Liver (tissue), 9 donors: ENCODE results near the gene PPP6R2. TPM values are rescaled to one million over a fixed set of nuclear protein-coding genes. Genes with fewer than 3 reads are reported as not detected.

Source experiments
- DNase-seq: peaks from one replicate; pipeline ENCODE4 v3.0.0-alpha.2; 2017; ENCODE audit warnings: low spot score
- H3K27ac ChIP-seq, 2 donors: one replicate each; pipeline ENCODE4 v1.7.0; 2013; ENCODE audit warnings: inconsistent platforms in 2 of 2, low read length in 2 of 2, control low read depth in 1 of 2, low read depth in 1 of 2, mild to moderate bottlenecking in 1 of 2
- H3K27me3 ChIP-seq, 4 donors: one replicate each; pipeline versions ENCODE4 v1.6.1 to v1.7.0; 2013; ENCODE audit warnings: low read length in 3 of 4, inconsistent platforms in 1 of 4, mild to moderate bottlenecking in 1 of 4, moderate library complexity in 1 of 4; ENCODE audit not compliant: control insufficient read depth in 4 of 4, insufficient read depth in 4 of 4
- H3K36me3 ChIP-seq, 4 donors: one replicate each; pipeline versions ENCODE4 v1.6.1 to v1.7.0; 2013; ENCODE audit warnings: low read length in 3 of 4, mild to moderate bottlenecking in 3 of 4, low read depth in 1 of 4, moderate library complexity in 1 of 4; ENCODE audit not compliant: control insufficient read depth in 4 of 4, insufficient read depth in 3 of 4
- H3K4me1 ChIP-seq, 4 donors: one replicate each; pipeline versions ENCODE4 v1.6.1 to v1.7.0; 2013; ENCODE audit warnings: low read length in 3 of 4, mild to moderate bottlenecking in 3 of 4, moderate library complexity in 1 of 4; ENCODE audit not compliant: control insufficient read depth in 4 of 4, insufficient read depth in 4 of 4
- H3K4me3 ChIP-seq, 3 donors: one replicate each; pipeline versions ENCODE4 v1.6.1 to v1.7.0; 2013; ENCODE audit warnings: low read length in 3 of 3, control low read depth in 1 of 3, low read depth in 1 of 3, mild to moderate bottlenecking in 1 of 3
- H3K9ac ChIP-seq, 2 donors: one replicate each; pipeline ENCODE4 v1.7.0; 2013; ENCODE audit warnings: low read length in 2 of 2, mild to moderate bottlenecking in 2 of 2, moderate library complexity in 2 of 2, control low read depth in 1 of 2, low read depth in 1 of 2
- H3K9me3 ChIP-seq, 4 donors: one replicate each; pipeline versions ENCODE4 v1.6.1 to v1.7.0; 2013; ENCODE audit warnings: low read length in 3 of 4; ENCODE audit not compliant: control insufficient read depth in 4 of 4
- HNF4A ChIP-seq, 2 donors: conservative IDR thresholded peaks; 2 replicates each; pipeline ENCODE4 v1.6.1; 2016; ENCODE audit warnings: antibody characterized with exemption in 2 of 2, mild to moderate bottlenecking in 2 of 2
- HNF4G ChIP-seq: IDR thresholded peaks from 2 replicates; pipeline ENCODE4 v1.6.1; 2016; ENCODE audit warnings: antibody characterized with exemption
- JUND ChIP-seq, 2 donors: IDR thresholded peaks; 2 replicates each; pipeline ENCODE4 v1.6.1; 2016; ENCODE audit warnings: antibody characterized with exemption in 2 of 2
- NR2F2 ChIP-seq: IDR thresholded peaks from 2 replicates; pipeline ENCODE4 v1.6.1; 2016; ENCODE audit warnings: antibody characterized with exemption
- RAD21 ChIP-seq, 2 donors: IDR thresholded peaks; 2 replicates each; pipeline ENCODE4 v1.6.1; 2016; ENCODE audit warnings: antibody characterized with exemption in 2 of 2, mild to moderate bottlenecking in 2 of 2
- SP1 ChIP-seq: IDR thresholded peaks from 2 replicates; pipeline ENCODE4 v1.6.1; 2018; ENCODE audit warnings: antibody characterized with exemption, mild to moderate bottlenecking
- TAF1 ChIP-seq: conservative IDR thresholded peaks from 2 replicates; pipeline ENCODE4 v1.6.1; 2016; ENCODE audit warnings: antibody characterized with exemption, mild to moderate bottlenecking
- YY1 ChIP-seq: IDR thresholded peaks from 2 replicates; pipeline ENCODE4 v1.6.1; 2016; ENCODE audit warnings: antibody characterized with exemption, mild to moderate bottlenecking
- WGBS: extraction: QIAGEN DNeasy Blood & Tissue Kit; methylation state at CpG from one replicate; pipeline ENCODE4 v1.1.7; 2013; 5-methylcytosine and 5-hydroxymethylcytosine counted together
- polyA plus RNA-seq, 2 donors: library from polyadenylated mRNA; stranded (reverse) in 1 of 2; unstranded in 1 of 2; fragments of 200-250 nt in 1 of 2; fragments of >200 nt in 1 of 2; fragmentation: Nextera tagmentation in 1 of 2; extraction: Ambion mirVana in 1 of 2; gene quantifications; one replicate each; pipeline versions ENCODE4 v1.2.1 to v1.2.3, GENCODE V29; 2013 to 2015
- total RNA-seq, 2 donors: library from RNA; depleted of rRNA; stranded (reverse); fragments of >200 nt; gene quantifications; one replicate each; pipeline ENCODE4 v1.2.3, GENCODE V29; 2014
- TF ChIP-seq, protein P1 (sequence below): IDR thresholded peaks from 2 replicates; pipeline ENCODE4 v1.6.1; 2016; ENCODE audit warnings: antibody characterized with exemption
- TF ChIP-seq, protein P2 (sequence below): fragments of 150-350 bp; IDR thresholded peaks from 2 replicates; pipeline ENCODE4 v1.5.1; 2017; ENCODE audit warnings: improper control_type of control experiment, low read depth, low read length; ENCODE audit not compliant: missing input control
- TF ChIP-seq, protein P3 (sequence below): IDR thresholded peaks from 2 replicates; pipeline ENCODE4 v1.6.1; 2016; ENCODE audit warnings: antibody characterized with exemption, mild to moderate bottlenecking
- TF ChIP-seq, protein P4 (sequence below): IDR thresholded peaks from 2 replicates; pipeline ENCODE4 v1.6.1; 2016; ENCODE audit warnings: antibody characterized with exemption
- donor health status: healthy.
- donor health status: healthy.
- donor health status: healthy.
- donor health status: healthy.
- donor health status: healthy.

The PPP6R2 gene
- total and polyA plus RNA-seq, 4 donors = 28.8 to 117 (median 47.2) TPM

DNA sequence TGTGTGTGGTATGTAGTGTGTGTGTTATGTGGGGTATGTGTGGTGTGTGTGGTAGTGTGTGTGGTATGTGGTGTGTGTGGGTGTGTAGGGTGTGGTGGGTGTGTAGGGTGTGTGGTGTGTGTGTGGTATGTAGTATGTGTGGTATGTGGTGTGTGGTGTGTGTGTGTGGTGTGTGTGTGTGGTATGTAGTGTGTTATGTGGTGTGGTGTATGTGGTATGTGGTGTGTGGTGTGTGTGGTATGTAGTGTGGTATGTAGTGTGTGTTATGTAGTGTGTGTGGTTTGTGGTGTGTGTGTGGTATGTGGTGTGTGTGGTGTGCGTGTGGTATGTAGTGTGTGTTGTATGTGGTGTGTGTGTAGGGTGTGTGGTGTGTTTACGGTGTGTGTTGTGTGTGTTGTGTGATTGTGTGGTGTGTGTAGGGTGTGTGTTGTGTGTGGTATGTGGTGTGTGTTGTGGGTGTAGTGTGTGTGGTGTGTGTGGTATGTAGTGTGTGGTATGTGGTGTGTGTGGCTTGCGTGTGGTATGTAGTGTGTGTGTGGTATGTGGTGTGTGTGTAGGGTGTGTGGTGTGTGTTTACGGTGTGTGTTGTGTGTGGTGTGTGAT lies 4.2 kb upstream of the PPP6R2 start:
- H3K9ac ChIP-seq = no peak overlapping the region
- no peaks in the 10 kb centered on the region for H3K27me3 ChIP-seq
- no peak for TF ChIP-seq SP1
- TF ChIP-seq NR2F2 = no peak
- no peak for TF ChIP-seq RAD21 (IDR thresholded peaks at IDR 0.05)
- TF ChIP-seq, protein P1, sequence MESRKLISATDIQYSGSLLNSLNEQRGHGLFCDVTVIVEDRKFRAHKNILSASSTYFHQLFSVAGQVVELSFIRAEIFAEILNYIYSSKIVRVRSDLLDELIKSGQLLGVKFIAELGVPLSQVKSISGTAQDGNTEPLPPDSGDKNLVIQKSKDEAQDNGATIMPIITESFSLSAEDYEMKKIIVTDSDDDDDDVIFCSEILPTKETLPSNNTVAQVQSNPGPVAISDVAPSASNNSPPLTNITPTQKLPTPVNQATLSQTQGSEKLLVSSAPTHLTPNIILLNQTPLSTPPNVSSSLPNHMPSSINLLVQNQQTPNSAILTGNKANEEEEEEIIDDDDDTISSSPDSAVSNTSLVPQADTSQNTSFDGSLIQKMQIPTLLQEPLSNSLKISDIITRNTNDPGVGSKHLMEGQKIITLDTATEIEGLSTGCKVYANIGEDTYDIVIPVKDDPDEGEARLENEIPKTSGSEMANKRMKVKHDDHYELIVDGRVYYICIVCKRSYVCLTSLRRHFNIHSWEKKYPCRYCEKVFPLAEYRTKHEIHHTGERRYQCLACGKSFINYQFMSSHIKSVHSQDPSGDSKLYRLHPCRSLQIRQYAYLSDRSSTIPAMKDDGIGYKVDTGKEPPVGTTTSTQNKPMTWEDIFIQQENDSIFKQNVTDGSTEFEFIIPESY = no peak
- TF ChIP-seq, protein P2, sequence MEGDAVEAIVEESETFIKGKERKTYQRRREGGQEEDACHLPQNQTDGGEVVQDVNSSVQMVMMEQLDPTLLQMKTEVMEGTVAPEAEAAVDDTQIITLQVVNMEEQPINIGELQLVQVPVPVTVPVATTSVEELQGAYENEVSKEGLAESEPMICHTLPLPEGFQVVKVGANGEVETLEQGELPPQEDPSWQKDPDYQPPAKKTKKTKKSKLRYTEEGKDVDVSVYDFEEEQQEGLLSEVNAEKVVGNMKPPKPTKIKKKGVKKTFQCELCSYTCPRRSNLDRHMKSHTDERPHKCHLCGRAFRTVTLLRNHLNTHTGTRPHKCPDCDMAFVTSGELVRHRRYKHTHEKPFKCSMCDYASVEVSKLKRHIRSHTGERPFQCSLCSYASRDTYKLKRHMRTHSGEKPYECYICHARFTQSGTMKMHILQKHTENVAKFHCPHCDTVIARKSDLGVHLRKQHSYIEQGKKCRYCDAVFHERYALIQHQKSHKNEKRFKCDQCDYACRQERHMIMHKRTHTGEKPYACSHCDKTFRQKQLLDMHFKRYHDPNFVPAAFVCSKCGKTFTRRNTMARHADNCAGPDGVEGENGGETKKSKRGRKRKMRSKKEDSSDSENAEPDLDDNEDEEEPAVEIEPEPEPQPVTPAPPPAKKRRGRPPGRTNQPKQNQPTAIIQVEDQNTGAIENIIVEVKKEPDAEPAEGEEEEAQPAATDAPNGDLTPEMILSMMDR = no peak
- TF ChIP-seq HNF4G = no peak
- TF ChIP-seq, protein P3, sequence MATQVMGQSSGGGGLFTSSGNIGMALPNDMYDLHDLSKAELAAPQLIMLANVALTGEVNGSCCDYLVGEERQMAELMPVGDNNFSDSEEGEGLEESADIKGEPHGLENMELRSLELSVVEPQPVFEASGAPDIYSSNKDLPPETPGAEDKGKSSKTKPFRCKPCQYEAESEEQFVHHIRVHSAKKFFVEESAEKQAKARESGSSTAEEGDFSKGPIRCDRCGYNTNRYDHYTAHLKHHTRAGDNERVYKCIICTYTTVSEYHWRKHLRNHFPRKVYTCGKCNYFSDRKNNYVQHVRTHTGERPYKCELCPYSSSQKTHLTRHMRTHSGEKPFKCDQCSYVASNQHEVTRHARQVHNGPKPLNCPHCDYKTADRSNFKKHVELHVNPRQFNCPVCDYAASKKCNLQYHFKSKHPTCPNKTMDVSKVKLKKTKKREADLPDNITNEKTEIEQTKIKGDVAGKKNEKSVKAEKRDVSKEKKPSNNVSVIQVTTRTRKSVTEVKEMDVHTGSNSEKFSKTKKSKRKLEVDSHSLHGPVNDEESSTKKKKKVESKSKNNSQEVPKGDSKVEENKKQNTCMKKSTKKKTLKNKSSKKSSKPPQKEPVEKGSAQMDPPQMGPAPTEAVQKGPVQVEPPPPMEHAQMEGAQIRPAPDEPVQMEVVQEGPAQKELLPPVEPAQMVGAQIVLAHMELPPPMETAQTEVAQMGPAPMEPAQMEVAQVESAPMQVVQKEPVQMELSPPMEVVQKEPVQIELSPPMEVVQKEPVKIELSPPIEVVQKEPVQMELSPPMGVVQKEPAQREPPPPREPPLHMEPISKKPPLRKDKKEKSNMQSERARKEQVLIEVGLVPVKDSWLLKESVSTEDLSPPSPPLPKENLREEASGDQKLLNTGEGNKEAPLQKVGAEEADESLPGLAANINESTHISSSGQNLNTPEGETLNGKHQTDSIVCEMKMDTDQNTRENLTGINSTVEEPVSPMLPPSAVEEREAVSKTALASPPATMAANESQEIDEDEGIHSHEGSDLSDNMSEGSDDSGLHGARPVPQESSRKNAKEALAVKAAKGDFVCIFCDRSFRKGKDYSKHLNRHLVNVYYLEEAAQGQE = no peak
- H3K4me3 ChIP-seq = no peak overlapping the region
- no peak overlapping the region for H3K27ac ChIP-seq
- no peaks in the 10 kb centered on the region for H3K9me3 ChIP-seq
- over 99% methylated on average over 4 of the region's 4 CpGs for WGBS
- H3K4me1 ChIP-seq = peaks cover 3 to 20% (median 9%) of the 10 kb centered on the region in 4 donors
- H3K36me3 ChIP-seq = no peaks in the 10 kb centered on the region
- DNase-seq = no peak

DNA sequence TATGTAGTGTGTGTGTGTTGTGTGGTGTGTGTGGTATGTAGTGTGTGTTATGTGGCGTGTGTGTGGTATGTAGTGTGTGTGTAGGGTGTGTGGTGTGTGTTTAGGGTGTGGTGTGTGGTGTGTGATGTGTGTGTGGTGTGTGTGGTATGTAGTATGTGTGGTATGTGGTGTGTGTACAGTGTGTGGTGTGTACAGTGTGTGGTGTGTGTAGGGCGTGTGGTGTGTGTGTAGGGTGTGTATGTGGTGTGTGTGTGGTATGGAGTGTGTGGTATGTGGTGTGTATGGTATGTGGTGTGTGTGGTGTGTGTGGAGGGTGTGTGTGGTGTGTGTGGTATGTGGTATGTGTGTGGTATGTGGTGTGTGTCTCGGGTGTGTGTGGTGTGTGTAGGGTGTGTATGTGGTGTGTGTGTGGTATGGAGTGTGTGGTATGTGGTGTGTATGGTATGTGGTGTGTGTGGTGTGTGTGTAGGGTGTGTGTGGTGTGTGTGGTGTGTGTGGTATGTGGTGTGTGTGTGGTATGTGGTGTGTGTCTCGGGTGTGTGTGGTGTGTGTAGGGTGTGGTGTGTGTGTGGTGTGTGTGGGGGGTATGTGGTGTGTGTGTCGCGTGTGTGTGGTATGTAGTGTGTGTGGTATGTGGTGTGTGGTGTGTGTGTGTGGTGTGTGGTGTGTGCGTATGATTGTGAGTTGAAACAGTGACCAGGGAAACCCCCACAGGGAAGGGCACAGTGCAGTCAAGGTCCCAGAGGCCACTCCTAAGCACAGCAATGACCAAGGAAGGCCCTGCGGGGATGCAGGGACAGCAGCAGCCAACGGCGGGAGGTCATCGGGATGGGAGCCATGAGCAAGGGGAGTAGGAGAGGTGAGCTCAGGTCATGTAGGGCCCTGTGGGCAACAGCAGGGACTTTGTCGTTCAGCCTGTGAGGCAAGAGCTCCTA lies 2.9 kb upstream of the PPP6R2 start:
- Histone ChIP-seq H3K27me3 (no peaks in the 10 kb centered on the region), H3K36me3 (no peaks in the 10 kb centered on the region), H3K27ac (no peak overlapping the region), H3K9ac (no peak overlapping the region), H3K9me3 (no peaks in the 10 kb centered on the region), H3K4me1 (peaks cover 3 to 20% (median 9%) of the 10 kb centered on the region in 4 donors), H3K4me3 (no peak overlapping the region)
- WGBS = 63% methylated on average over 12 of the region's 12 CpGs
- no peak for DNase-seq
- TF ChIP-seq YY1 (no peak), NR2F2 (no peak), JUND (IDR thresholded peaks at IDR 0.05) (no peak), TAF1 (no peak), HNF4A (conservative IDR thresholded peaks at IDR 0.05) (no peak)
- TF ChIP-seq, protein P2 = no peak
- TF ChIP-seq, protein P3 = no peak
- TF ChIP-seq, protein P4, sequence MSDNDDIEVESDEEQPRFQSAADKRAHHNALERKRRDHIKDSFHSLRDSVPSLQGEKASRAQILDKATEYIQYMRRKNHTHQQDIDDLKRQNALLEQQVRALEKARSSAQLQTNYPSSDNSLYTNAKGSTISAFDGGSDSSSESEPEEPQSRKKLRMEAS = no peak
- TF ChIP-seq, protein P1 = no peak
